ENCODE data around the gene LRRC8B. TPM values are rescaled to one million over a fixed set of nuclear protein-coding genes. Genes with fewer than 3 reads are reported as not detected.

LRRC8B gene
- total and polyA plus RNA-seq, 2 of the 8 experiments (the other 6 are each of a cell fraction or from before 2014, with no cell fraction given) = 18.4 to 29.2 TPM

DNA sequence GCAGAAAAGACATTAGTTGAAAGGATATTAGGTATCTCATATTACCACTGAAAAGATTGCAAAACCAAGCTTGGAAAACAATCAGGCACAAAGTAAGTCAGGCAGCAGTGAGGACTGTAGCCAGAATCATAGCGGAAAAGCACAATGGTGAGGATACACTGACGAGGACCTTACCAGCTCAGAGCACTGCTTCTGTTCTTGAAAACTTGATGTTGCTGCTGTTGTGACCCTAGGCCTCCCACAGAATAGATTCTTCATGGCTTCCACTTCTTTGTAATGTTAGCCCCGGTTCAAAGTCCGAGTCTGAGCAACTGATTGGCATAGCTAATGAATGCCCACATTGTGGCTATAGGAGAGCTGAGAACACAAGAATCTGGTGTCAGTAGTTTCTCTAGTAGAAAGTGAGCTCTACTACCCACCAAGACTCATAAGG, 63.1 kb downstream of the LRRC8B start:
- H4K8ac ChIP-seq (ENCODE audit: extremely low read depth, insufficient read depth, low read length) = no peak overlapping the region
- CTCF ChIA-PET (ENCODE audit: partially characterized antibody) = interaction anchor here (1.2 to 1.3 kb wide), 2 partner anchors 36 to 67 kb away, joined by 3 to 4 read pairs; no protein-coding TSS in a partner anchor
- H3K27me3 ChIP-seq (replicated peaks in 1 of 4; ENCODE audit: control insufficient read depth in 3 of 4, extremely low read depth in 1 of 4, insufficient read depth in 3 of 4, low read length in 3 of 4) = no peaks in the 10 kb centered on the region
- no peaks in the 10 kb centered on the region for H3K79me1 ChIP-seq (ENCODE audit: low read depth, low read length)
- POLR2A ChIA-PET (ENCODE audit: partially characterized antibody) = no interaction called here
- peaks cover 0 to 13% (median 6%) of the 10 kb centered on the region in 4 experiments; a peak in 4 of 7 replicates for H3K4me1 ChIP-seq (replicated peaks in 1 of 4; ENCODE audit: control insufficient read depth in 3 of 4, insufficient read depth in 4 of 4, low read length in 3 of 4)
- no peak overlapping the region for H3K4ac ChIP-seq (replicated peaks; ENCODE audit: insufficient read length, low read depth, low read length)
- no peak overlapping the region for H3K9ac ChIP-seq (replicated peaks in 1 of 4; ENCODE audit: extremely low read depth in 1 of 4, low read depth in 3 of 4, low read length in 3 of 4)
- H2AFZ ChIP-seq (ENCODE audit: low read length) = no peak overlapping the region
- no peak overlapping the region for H3K23ac ChIP-seq (ENCODE audit: insufficient read length)
- no peak overlapping the region for H4K5ac ChIP-seq (ENCODE audit: insufficient read length, low read depth, low read length)
- H2AK5ac ChIP-seq (ENCODE audit: low read depth, low read length) = no peak overlapping the region
- no peak overlapping the region for H3K18ac ChIP-seq (ENCODE audit: extremely low read depth, low read length)
- no peak overlapping the region for H3K4me3 ChIP-seq (ENCODE audit: extremely low read depth in 1 of 4, insufficient read depth in 2 of 4, low read depth in 3 of 4, low read length in 4 of 4)
- no peak overlapping the region for H2BK15ac ChIP-seq (ENCODE audit: low read length)
- H4K91ac ChIP-seq (replicated peaks; ENCODE audit: insufficient read length, low read length) = no peak overlapping the region
- H3K4me2 ChIP-seq (ENCODE audit: insufficient read depth in 1 of 2, low read depth in 2 of 2, low read length in 2 of 2) = no peak overlapping the region
- H2BK120ac ChIP-seq (replicated peaks; ENCODE audit: low read depth, low read length) = no peak overlapping the region
- DNase-seq (ENCODE audit: low read depth in 1 of 2, low spot score in 2 of 2) (no peak), FAIRE-seq (no peak)
- H2BK20ac ChIP-seq (ENCODE audit: low read length) = no peak overlapping the region
- no peaks in the 10 kb centered on the region for H3K9me3 ChIP-seq (ENCODE audit: insufficient read depth in 2 of 2, low read depth in 1 of 2, low read length in 1 of 2)
- H4K20me1 ChIP-seq (replicated peaks in 1 of 2; ENCODE audit: control insufficient read depth in 1 of 2, insufficient read depth in 2 of 2, low read length in 2 of 2) = peaks cover 0 to 3% of the 10 kb centered on the region in 2 experiments
- H3K27ac ChIP-seq (ENCODE audit: low read depth, low read length) = no peak overlapping the region
- peaks cover 0 to 27% (median 12%) of the 10 kb centered on the region in 4 experiments for H3K36me3 ChIP-seq (ENCODE audit: control insufficient read depth in 2 of 4, insufficient read depth in 4 of 4, low read length in 3 of 4)
- H3K79me2 ChIP-seq (ENCODE audit: control insufficient read depth in 1 of 2, insufficient read depth in 2 of 2, low read length in 2 of 2) = peaks cover 0 to 10% of the 10 kb centered on the region in 2 experiments; a peak in 1 of 4 replicates
- H2BK12ac ChIP-seq (ENCODE audit: low read depth, low read length) = no peak overlapping the region
- H3K56ac ChIP-seq (replicated peaks; ENCODE audit: insufficient read length, low read depth, low read length) = no peak overlapping the region
- H2BK5ac ChIP-seq (ENCODE audit: low read depth, low read length) = no peak overlapping the region
- 90% methylated on average over 4 of the region's 4 CpGs; no CpG with 5 or more reads in 1 of the 2 experiments for WGBS, 2 experiments (ENCODE audit: extremely low coverage in 1 of 2, insufficient coverage in 1 of 2, insufficient read length in 1 of 2, insufficient replicate concordance in 2 of 2, low coverage in 1 of 2, low lambda C conversion rate in 2 of 2, missing lambda C conversion rate in 1 of 2)
- H3K23me2 ChIP-seq (ENCODE audit: low read depth, low read length) = no peaks in the 10 kb centered on the region
- no peak overlapping the region for H3K14ac ChIP-seq (ENCODE audit: insufficient read length)
- TF ChIP-seq CHD1 (IDR thresholded peaks at IDR 0.05; ENCODE audit: low read depth, low read length) (no peak), HDAC2 (IDR thresholded peaks at IDR 0.05; ENCODE audit: borderline replicate concordance in 1 of 2, low read depth in 2 of 2, low read length in 2 of 2) (no peak), EP300 (IDR thresholded peaks at IDR 0.05; ENCODE audit: borderline replicate concordance in 1 of 2, low read depth in 2 of 2, low read length in 2 of 2) (no peak), RNF2 (IDR thresholded peaks at IDR 0.05; ENCODE audit: borderline replicate concordance, low read depth, low read length, missing control alignments, poor library complexity, severe bottlenecking) (no peak), MAFK (IDR thresholded peaks at IDR 0.05; ENCODE audit: low read depth, low read length) (no peak), CBX5 (IDR thresholded peaks at IDR 0.05; ENCODE audit: low read depth, low read length) (no peak), BACH1 (IDR thresholded peaks at IDR 0.05; ENCODE audit: low read length) (no peak), GTF2F1 (IDR thresholded peaks at IDR 0.05; ENCODE audit: borderline replicate concordance, low read depth, low read length) (no peak), KDM5A (IDR thresholded peaks at IDR 0.05; ENCODE audit: low read length) (no peak), TEAD4 (IDR thresholded peaks at IDR 0.05; ENCODE audit: low read depth, low read length) (no peak), RFX5 (IDR thresholded peaks at IDR 0.05; ENCODE audit: borderline replicate concordance, low read depth, low read length) (no peak), SAP30 (IDR thresholded peaks at IDR 0.05; ENCODE audit: insufficient read depth, insufficient replicate concordance, low read length) (no peak), SP4 (IDR thresholded peaks at IDR 0.05; ENCODE audit: low read length) (no peak)

All from H1 (cell line).